Femur (tissue), 1 donor: ENCODE data around the gene SPC24.
"Not testable (repeated sequence)": the region's sequence is repeated elsewhere in the genome, so short reads cannot be mapped to it uniquely, and the experiment has no call there.

Experiments
- DNase-seq: peaks from one replicate; pipeline ENCODE4 v3.0.0-alpha.2; 2017

SPC24 gene

DNA sequence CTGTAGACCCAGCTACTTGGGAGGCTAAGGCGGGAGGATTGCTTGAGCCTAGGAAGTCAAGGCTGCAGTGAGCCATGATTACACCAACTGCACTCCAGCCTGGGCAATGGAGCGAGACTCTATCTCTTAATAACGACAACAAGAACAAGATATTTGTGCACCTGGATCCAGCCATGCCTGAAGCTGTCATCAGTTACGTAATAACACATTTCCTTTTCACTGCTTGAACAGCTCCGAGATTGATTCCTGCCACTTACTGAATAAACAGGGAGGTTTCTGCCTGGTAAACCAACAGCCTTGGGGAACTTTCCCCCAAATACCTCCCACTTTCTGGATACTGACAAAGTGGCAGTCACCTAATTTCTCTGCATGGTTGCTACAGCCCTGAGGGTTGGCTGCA, 36.4 kb upstream of the SPC24 start:
- no peak for DNase-seq

DNA sequence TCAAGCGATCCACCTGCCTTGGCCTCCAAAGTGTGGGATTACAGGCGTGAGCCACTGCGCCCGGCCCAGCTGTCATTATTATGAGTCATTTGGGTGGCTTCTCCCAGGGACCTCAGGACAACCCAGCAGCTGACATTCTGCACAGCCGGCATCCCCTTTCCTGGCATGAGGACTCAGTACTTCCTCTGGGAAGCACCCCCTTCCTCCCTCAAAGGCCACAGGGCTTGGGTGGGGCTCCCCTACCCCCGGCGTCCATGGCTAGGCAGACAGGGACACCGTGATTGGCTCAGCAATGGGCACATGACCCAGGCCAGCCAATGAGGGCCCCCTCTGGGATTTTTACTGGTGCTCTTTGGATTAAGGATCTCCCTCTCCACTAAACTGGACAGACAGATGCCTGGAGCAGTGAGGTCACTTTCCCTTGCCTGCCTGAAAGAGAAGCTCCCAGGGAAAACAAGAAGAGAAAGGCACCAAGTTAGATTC, 35.7 kb upstream of the SPC24 start:
- DNase-seq, result peak; percentile 87

DNA sequence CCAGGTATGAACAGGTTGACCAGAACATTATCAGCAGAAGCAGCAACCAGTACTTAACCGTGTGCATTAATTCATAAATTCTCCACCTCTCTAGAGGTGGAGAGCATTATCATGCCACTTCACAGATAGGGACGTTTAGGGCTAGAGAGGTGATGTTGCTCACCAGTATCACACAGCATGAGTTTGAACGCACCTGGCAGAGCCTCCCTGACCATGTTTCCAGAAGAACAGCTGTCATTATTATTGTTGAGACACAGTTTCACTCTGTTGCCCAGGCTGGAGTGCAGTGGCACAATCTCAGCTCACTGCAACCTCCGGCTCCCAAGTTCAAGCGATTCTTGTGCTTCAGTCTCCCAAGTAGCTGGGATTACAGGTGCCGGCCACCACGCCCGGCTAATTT, 34.9 kb upstream of the SPC24 start:
- DNase-seq, result no peak

DNA sequence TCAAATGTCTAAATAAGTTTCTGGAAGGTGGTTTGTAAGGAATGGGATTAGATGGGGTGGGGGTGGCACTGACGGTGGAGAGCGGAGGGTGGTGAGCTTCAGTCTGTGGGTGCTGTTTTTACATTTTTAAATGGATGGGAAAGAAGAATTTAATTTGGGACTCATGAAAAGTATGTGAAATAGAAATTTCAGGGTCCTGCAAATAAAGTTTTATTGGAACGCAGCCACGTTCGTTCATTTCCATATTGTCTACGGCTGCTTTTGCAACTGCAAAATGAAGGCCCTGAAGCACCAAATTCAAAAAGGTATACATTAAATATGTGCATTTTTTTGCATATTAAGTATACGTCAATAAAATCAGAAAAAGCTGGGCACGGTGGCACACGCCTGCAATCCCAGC, 31.9 kb upstream of the SPC24 start:
- DNase-seq, result no peak

DNA sequence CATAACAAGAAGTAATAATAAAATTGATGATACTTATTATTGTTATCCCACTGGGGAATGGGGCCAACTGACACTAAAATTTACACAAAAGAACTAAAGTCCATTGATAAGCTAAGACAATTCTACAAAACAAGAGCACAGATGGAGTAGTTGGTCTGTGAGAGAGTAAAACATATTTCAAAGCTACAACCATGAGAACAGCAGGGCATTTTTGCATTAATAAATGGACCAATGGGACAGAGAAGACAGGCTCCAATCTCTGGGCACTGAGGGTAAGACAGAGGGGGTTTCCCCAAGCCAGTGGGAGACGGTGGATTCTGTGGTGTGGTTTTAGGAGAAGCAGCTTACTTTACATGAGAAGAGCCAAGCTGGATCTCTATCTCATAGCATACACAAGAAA, 27.4 kb upstream of the SPC24 start:
- DNase-seq, result no peak

DNA sequence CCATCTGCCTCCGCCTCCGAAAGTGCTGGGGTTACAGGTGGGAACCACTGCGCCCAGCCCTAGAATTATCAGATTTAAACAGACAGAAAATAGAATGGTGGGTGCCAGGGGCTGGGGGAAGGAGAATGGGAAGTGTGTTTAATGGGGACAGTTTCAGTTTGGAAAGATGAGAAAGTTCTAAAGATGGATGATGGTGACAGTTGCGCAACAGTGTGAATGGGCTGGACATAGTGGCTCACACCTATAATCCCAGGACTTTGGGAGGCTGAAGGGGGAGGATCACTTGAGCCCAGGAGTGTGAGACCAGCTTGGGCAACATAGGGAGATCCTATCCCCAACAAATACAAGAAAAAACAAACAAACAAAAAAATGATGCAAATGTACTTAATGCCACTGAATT, 25.9 kb upstream of the SPC24 start:
- no peak for DNase-seq

DNA sequence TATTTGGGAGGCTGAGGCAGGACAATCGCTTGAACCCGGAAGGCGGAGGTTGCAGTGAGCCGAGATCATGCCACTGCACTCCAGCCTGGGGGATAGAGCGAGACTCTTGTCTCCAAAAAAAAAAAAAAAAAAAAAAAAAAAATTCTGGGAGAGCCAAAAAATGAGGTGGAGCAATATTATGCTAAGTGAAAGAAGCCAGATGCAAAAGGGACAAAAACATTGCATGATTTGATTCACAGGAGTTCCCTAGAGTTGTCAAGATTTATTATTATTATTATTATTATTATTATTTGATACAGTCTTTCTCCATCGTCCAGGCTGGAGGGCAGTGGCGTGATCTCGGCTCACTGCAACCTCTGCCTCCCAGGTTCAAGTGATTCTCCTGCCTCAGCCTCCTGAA, 25.4 kb upstream of the SPC24 start:
- DNase-seq, result not testable (repeated sequence)

DNA sequence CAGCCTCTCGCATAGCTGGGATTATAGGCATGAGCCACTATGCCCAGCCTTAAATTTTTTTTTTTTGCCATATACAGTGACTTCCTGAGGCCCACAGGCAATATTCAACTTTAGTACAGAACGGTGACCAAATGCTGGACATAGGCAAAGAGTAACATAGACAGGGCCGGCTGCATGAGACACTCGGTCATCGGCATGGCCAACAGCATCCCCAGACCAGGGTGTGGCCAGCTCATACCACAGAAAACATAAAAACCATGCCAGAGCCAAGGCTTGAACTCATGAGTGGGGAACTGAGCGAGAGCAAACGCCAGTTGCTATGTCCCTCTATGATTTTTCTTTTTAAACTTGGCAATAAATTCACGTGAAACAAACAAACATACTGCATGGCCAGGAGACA, 24.8 kb upstream of the SPC24 start:
- no peak for DNase-seq

DNA sequence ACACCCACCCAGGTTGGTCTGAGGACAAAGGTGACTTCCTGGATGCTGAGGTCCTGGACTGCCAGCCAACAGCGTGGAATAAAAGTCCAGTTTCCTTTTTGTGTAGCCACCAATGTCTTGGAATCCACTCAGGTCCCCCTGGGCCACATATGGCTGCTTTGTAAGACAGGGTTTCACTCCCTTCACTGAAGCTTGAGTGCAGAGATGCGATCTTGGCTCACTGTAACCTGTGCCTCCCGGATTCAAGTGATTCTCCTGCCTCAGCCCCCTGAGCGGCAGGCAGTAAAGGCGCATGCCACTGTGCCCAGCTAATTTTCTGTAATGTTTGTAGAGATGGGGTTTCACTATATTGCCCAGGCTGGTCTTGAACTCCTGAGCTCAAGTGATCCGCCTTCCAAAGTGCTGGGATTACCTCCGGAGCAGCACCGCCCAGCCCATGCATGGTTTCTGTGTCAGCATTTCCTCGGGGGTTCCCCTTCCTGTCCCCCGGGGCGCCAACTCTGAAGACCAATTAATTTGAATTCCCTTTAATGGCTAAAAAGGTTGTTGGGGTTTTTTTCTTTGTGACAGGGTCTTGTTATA, 24.2 kb upstream of the SPC24 start:
- no peak for DNase-seq

DNA sequence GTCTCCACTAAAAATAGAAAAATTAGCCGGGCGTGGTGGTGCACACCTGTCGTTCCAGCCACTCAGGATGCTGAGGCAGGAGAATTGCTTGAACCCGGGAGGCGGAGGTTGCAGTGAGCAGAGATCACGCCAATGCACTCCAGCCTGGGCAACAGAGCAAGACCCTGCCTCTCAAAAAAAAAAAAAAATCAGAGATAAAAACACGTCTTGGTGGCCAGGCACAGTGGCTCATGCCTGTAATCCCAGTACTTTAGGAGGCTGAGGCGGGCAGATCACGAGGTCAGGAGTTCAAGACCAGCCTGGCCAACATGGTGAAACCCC, 23.5 kb upstream of the SPC24 start:
- not testable (repeated sequence) for DNase-seq

DNA sequence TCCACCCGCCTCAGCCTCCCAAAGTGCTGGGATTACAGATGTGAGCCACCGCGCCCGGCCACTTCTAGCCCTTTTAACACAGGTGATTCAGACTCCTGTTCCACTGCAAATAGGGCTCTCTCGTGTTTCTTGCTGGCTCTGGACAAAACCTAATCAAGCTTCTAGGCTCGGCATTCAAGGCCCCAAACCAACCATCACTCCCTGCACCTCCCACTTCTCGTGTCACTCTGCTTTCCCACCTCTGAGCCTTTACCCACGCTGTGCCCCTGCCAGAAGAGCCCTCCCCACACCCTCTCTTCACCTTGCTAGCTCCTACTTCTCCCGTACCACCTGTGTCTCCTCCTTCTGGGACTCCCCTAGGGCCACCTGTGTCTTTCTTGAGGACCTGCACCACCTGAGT, 22.0 kb upstream of the SPC24 start:
- DNase-seq, result no peak

DNA sequence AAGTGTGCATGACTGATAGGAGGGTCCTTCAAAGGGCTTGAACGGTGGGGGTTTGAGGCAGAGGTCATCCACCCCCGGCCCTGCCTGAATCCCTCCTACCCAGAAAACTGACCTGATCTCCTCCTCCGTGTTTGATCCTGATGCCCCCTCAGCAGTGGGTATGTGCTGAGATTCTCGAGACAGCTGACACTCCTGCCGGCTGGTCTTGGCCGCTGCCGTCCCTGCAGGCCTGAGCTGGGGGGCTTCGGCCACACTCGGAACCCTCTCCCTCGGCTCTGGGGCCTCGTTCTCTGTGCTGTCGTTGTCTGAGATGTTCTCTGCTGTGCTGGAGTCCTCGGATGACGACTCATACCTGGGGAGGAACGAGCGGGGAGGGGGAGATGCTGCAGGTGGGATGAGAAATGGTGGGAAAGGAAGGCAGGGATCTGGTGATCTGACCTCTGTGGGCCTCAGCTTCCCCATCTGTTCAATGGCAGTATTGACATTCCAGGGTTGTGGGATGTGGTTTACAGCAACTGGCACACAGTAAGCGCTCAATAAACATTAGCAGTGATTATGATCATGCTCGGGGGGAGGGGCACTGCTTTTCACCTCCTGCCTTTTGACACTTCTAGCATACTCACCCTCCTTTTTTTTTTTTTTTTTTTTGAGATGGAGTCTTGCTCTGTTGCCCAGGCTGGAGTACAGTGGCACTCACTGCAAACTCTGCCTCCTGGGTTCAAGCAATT, 21.0 kb upstream of the SPC24 start:
- no peak for DNase-seq

DNA sequence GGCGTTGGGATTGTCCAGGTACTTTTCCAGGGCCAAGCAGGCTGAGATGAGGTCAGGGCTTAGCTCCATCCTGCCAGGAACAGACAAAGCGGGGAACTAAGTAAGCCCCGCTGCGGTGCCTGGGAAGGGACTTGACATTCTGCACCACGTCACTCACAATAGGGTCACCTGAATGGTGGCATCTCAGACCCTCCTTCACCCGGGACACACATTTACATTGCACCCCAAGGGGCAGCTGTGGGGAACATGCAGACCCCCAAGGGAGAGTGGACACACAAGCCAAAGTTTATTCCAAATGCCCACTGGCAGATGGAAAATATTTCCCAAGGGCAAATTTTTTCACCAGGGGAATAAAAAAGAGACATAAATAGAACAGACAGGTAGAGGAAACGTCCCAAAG, 20.3 kb upstream of the SPC24 start:
- no peak for DNase-seq

DNA sequence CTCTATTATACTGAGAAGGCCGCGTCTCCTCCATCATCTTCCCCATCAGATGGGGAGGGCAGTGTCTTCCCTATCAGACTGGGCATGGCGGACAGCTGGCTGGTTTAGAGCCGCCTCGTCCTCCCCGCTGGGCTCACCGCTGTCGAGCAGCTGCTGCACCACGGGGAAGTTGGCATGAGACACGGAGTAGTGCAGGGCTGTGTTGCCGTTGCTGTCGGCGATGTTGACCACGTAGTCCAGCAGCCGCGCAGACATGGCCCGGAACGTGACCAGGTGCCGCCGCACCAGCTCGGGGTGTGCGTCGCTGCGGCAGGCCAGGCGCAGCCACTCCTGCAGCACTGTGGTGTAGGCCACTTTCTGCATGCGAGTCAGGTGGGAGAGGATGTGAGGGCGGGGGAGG, 18.8 kb upstream of the SPC24 start:
- peak; percentile 62 for DNase-seq

DNA sequence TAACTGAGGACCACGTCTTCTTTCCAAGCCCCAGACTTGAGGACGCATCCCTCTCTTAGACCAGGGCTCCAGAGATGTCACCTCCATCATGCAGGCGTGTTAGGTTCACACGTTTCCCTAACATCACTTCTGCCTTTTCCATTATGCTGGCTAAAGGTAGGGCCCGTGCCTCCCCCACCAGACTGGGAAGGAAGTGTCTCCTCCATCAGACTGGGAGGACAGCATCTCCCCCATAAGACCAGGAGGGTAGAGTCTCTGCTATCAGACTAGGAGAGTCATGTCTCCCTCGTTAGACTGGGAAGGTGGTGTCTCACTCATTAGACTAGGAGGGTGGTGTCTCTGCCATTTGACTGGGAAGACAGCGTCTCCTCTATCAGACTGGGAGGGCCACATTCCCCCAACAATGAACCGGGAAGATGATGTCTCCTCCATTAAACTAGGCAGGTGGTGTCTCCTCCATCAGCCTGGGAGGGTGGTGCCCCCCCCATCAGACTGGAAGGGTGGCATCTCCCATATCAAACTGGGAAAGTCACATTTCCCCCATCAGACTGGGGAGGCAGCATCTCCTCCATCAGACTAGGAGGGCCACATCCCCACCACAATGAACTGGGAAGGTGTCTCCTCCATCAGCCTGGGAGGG, 18.1 kb upstream of the SPC24 start:
- DNase-seq, result no peak

DNA sequence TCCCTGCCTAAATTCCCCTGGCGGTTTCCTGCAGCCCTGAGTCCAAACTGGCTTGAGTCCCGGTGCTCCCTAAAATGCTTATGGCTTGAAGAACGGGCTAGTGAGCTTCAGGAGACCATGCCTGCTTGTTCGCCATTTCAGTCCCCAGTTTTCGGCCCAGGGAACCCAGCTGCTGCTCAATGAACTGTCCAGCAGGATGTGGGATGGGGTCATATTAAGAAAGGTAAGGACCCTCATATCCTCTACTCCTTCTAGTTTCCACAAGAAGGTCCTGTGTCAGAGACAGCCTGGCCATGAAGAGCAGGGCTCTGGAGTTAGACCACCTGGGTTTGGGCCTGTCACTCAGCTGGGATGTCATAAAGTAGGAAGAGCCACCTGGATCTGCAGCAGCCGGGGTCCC, 17.0 kb upstream of the SPC24 start:
- DNase-seq, result no peak

DNA sequence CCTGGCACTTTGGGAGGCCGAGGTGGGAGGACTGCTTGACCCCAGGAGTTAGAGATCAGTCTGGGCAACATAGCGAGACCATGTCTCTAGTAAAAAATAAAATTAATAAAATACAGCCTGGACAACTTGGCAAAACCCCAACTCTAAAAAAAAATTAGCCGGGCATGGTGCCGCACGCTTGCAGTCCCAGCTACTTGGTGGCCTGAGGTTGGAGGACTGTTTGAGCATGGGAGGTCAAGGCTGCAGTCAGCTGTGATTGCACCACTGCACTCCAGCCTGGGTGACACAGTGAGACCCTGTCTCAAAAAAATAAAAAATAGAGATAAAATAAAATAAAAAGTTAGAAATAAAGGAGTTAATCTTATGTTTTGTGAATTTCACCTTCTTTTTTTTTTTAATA, 15.6 kb upstream of the SPC24 start:
- no peak for DNase-seq

DNA sequence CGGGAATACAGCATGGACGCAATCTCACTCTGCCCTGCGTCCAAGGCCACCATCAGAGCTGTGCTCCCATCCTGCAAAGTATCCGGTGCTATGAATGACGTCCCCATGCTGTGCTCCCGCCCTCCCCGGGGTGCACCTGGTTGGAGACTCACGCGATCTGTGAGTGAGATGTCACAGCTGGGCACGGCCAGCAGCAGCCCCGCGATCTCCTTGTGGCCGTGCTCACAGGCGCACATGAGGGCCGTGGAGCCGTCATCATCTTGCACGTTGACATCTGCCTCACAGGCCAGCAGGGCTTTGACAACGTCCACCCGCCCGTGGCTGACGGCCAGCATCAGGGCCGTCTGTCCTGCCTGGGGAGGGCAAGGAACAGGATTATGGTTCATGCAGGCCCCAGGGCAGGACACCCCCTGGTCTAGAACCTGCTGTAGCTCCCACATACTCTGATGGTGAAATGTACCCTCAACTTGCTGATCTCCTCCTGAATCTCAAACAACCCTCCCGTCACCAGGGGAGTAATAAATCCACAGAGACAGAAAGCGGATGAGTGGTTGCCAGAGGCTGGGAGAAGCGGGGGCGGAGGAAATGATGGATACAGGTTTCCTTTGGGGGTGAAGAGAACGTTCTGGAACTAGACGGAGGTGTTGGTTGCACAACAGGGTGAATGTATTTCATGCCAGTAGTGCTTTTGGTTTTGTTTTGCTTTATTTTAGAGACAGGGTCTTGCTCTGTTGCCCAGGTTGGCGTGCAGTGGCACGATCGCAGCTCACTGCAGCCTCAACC, 14.5 kb upstream of the SPC24 start:
- no peak for DNase-seq

DNA sequence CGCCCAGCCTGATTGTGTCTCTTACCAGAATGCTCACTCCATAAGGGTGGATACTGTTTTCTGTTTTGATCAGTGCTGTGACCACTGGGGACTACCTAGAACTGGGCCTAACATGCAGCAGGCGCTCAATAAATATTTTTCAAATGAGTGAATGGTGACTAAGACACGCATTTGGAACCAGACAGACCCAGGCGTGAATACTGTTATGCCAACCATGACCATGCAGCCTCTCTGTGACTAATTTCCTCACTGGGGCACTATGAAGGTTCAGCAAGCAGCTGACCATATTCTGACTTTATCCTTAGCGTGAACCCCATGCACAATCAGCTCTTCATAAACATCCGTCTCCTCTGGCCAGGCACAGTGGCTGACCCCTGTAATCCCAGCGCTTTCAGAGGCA, 13.0 kb upstream of the SPC24 start:
- peak; percentile 34 for DNase-seq

DNA sequence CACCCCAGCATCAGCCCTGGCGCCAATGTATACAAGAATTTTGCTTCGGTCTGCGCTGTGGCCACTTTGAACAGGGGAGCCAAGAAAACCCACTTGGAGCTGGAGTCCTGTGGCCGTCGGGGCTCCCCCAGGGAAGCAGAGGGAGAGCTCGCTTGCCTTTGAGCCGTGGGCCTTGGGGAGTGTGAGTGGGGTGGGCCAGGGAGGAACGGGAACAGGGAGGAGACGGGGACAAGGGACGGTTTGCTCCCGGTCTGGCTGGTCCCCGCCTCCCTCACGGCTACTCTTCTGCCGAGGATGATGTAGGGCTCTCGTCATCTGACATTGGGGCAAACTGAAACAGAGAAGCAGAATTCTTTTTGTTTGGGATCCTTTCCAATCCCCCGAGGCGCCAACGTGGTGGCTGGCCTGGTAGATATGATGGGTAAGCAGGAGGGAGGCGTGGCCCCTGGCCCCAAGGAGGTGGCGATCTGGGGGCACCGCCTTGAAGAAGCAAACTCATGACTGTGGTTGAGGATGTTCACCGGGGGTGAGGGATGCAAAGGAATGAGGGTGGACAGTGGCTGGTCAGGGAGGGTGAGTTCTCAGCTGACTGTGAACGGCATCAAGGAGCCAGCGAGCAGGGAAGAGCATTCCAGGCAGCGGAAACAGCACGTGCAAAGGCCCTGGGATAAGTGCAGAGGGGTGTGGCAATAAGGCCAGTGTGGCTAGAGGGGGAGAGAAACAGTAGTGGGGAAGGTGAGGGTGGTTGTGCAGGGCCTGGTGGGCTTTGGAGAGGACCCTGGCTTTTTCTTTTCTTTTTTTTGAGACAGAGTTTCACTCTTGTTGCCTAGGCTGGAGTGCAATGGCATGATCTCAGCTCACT, 10.9 kb upstream of the SPC24 start:
- DNase-seq, result peak; percentile 67

DNA sequence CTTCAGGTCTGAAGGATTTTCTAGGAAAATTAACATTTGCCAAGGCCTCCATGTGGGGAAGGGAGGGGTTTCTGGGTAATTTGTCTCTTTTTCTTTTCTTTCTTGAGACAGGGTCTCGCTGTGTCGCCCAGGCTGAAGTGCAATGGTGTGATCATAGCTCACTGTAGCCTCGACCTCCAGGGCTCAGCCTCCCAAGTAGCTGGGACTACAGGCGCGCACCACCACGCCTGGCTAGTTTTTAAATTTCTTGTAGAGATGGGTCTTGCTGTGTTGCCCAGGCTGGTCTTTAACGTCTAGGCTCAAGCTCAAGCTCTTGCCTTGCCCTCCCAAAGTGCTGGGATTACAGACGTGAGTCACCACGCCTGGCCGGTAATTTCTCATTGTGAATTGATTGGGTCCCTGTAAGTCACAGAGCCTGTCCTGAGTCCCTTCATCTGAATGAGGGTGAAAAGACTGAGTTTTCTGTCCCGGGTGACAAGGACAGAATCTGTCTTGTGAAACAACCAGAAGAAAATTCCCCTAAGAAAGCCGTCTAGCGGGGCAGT, 10.0 kb upstream of the SPC24 start:
- DNase-seq, result no peak

DNA sequence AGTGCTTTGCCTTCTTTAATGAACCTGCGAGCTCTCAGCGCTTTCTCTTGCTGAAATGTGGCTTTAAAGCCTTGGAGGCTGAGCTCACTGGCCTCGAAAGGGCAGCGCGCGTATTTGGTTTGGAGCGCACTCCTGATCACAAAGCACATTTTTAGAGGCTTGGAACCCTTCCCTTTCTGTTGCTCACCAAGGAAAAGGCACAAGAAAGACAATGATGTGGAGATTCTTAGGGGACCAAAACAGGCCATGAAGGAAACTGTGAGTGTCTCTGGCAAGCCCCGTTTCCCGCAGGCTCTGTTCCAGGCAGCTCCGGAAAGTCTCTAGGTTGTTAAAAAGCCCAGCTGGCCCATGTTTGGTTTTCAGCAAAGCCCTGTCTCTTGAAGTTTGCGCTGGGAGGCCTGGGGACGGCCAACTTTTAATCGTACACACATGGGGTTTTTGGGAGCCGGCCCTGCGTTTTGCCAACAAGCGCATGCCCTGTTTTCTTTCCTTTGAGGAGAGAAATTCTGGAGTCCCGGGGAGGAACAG, 9.4 kb upstream of the SPC24 start:
- DNase-seq, result peak; percentile 93
